Fibroblast of the conjunctiva (primary cell): ENCODE results near the gene MTA1.

Experiments used
- DNase-seq: peaks from one replicate; pipeline ENCODE4 v3.0.0-alpha.2; 2010; ENCODE audit warnings: low read depth

The MTA1 gene

GRCh38 chr14:105476831-105477659, 57.4 kb downstream of the MTA1 start:
- no peak for DNase-seq

- DNase-seq = no peak
These were observed 58.2 kb downstream of the MTA1 start for GRCh38 chr14:105477660-105478397.

GRCh38 chr14:105478398-105479251, 59.0 kb downstream of the MTA1 start:
- no peak for DNase-seq

GRCh38 chr14:105479431-105480158, 60.0 kb downstream of the MTA1 start:
- DNase-seq = no peak

GRCh38 chr14:105480199-105480746, 60.6 kb downstream of the MTA1 start:
- no peak for DNase-seq

DNA sequence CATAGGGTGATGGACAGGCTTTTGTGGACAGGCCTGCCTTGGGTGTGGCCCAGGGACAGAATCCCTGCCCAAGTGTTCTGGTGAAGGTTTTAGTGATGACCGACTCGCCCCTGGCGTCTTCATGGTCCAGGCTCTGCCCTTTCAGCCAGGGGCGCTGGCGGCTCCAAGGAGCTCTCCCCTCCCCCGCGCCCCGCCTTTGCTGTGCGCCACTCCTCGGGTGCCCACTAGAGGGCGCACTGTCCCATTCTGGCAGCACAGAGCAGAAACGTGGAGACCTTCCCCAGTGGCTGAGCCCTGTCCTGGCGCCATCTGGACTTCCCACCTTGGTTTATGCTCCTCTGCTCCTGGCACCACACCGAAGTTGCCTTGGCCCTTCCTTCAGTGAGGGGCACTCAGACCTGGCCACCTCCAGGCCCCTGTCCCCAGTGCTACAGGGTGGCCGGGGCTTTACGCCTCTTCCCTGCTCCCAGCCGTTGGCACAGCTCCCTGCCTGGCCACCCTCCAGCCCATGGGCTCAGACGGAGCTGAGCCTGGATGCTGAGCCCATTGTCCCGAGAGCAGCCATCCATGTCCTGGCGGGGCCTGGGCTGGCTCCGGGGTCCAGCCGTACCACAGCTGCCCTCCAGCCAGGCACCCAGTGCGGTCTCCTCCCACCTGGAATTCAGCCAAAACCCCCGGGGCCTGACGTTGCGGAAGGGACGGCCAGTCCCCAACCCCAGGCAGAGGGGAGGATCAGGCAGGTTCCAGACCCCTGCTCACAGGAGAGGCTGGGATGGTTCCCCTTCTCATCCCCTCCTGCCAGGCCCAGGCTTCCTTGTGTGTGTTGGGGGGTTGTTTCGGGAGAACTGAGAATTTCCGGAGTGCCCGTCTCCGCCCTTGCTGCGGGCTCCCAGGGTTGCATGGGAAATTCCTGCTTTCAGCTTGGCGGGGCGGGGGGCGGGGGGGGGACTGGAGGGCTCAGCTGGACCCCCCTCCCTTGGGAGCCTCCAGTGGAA, 61.5 kb downstream of the MTA1 start:
- peak; percentile 78 for DNase-seq

GRCh38 chr14:105481886-105482457, 62.3 kb downstream of the MTA1 start:
- peak; percentile 98 for DNase-seq

DNA sequence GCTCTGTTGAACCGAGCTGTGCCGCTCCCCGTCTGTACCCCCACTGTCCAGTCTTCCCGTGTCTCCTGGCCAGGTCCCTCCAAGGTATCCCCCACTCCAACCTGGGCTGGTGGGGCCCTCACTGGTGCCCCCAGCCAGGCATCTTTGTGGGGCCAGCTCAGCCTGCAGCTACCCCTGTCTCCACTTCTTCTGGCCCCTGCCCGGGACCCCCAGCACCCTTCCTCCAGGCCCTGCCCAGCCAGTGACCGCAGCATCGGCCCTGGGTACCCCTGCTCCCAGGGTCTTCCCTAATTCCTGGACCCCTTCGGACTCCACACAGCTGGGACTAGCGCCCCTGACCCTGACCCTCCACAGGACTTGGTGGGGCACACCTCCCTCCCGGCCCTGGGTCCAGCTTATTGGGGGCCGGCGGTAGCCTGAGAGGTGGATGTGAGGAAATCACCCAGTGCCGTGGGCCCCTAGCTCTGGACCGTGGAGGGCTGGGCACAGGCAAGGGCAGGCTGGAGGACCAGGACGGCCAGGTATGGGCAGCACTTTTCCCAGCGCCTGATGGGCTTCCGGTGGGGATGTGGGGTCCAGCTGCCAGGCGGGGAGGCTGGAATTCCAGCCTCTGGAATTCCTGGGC, 63.0 kb downstream of the MTA1 start:
- DNase-seq = no peak

GRCh38 chr14:105483300-105484068, 63.9 kb downstream of the MTA1 start:
- no peak for DNase-seq

- no peak for DNase-seq
These were observed 64.7 kb downstream of the MTA1 start for GRCh38 chr14:105484069-105484996.

GRCh38 chr14:105484997-105485393, 65.4 kb downstream of the MTA1 start:
- DNase-seq = no peak

DNA sequence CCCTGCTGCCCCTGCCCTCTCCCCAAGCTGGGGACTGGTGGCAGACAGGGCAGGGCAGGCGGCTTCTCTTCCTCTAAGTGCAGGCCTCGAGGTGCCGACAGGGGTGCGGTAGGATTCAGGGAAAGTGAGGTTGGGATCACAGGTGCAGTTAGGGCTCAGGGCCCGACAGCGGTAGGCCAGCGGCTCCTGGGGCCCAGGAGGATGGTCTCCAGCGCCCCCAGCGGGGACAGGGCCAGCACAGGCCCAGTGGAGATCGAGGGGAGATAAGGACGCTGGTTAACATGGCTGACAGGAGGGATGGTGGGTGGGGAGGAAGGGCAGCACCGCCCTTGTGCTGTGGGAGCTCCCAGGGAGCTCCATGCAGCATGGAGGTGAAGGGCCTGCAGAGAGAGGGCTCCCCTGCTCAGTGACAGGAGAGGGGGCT, 66.1 kb downstream of the MTA1 start:
- DNase-seq = no peak

DNA sequence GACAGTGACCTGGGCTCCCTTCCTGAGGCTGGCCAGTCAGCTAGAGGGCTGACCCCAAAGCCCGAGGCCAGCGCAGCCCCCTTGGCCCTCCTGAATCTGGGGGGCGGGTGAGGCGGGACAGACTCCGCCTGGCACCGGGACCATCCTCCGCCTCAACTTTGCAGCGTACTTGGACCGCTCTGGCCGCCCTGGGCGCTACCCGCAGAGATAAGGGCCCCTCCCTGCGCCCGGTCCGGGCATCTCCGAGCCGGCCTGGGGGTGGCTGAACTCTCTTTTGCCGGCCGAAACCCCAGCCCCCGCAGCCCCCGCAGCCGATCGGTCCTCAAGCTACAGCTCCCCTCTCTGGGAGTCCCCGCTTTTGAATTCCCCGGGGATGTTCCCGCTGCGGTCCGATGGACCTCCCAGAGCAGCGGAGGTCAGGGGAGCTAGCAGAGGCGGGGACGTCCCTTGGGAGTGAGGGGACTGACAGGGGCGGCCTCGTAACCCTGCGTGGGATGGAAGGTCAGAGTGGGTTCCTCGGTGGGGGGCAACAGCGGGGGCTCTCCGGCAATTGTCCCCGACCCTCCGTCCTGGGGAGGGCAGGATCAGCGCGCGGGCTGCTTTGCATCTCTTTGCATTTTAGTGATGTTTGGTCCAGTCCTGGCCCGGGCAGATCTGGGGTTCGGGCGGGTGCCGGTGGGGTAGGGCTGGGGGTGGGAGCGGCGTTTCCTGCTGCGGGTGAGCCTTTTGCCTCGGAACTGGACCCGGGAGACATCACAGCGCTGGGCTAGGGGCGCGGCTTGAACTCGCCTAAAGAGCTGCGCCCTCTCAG, 66.7 kb downstream of the MTA1 start, which contains the start of gene CRIP1:
CRIP1 (plus strand) TSS at position 724 of the 811 bp plus-strand sequence. CDS start 374 bp downstream, outside the sequence.
- no peak for DNase-seq

GRCh38 chr14:105486974-105487448, 67.4 kb downstream of the MTA1 start:
- peak; percentile 23 for DNase-seq

DNA sequence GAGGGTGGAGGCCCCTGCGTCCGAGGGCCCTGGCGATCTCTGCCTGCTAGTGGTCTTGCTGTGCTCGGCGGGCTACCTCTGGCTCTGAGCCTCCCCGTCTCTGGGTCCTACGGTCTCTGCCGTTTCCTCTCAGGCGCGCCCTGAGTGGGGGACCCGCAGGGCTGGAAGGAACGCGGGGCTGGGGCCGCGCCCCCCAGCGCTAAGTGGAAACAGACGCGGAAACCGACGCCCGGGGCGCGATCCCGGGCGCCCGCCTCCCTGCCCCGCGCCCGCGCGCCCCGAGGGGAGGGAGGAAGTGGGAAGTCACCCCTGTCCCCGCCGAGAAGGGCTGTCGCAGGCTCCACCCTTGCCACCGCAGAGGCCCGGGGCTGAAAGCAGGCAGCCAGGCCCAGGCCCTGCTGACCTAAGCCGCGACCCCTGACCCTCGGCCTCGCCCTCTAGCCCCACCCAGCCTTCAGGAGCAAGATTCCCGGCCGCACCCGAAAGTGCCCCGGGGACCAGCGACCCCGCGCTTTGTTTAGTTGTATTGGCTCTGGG, 67.9 kb downstream of the MTA1 start:
- no peak for DNase-seq
